Left cardiac atrium (tissue), 4 donors: ENCODE results near the gene ECHDC3. TPM values are rescaled to one million over a fixed set of nuclear protein-coding genes. Genes with fewer than 3 reads are reported as not detected.

Experiments
- ATAC-seq, 2 donors: fragments of 200-7000 bp; cut with Tn5 transposase; one replicate each; pipeline ENCODE4 v1.9.1; 2020; ENCODE audit warnings: mild to moderate bottlenecking in 2 of 2, moderate library complexity in 2 of 2
- DNase-seq: peaks from one replicate; pipeline ENCODE4 v3.0.0-alpha.2; 2020
- intact Hi-C, 2 donors: fragments of 100-400 bp; cut with DNase I; formaldehyde crosslinking; loops; one replicate each; pipeline versions ENCODE4 v1.14.1 to v1.15.1; 2022 to 2023
- total RNA-seq, 2 donors: library from RNA; stranded (reverse); fragmentation: NEBNext Ultra II Directional; extraction: Animal tissue kit (Norgen Biotek cat#: 25700); gene quantifications; one replicate each; pipeline ENCODE4 v1.2.1, GENCODE V29; 2021
- donor health status: DM: no; HTN: yes; CAD: no.
- donor health status: DM: no; HTN: yes; CAD: no; lungs with severe emphysema.
- donor health status: DM: yes; HTN: yes; CAD: no.
- donor health status: Dilated cardiomyopathy.

ECHDC3 gene
- total RNA-seq, 2 donors from 2014 or later, result 55.7 to 56.1 TPM

GRCh38 chr10:11741608-11742007 is 574 bp upstream of the ECHDC3 start:
- intact Hi-C loops, result loop anchor here in 1 of 2 donors (5.0 kb wide), 1 partner anchor 224 kb away; no protein-coding TSS in a partner anchor
- ATAC-seq (no peak), DNase-seq (no peak)

- intact Hi-C loops, result loop anchor here in 1 of 2 donors (5.0 kb wide), 1 partner anchor 226 kb away; no protein-coding TSS in a partner anchor
- peak; percentile 61 for DNase-seq
- peak; percentile 70 to 76 for ATAC-seq
Observed at GRCh38 chr10:11742779-11743298, 657 bp downstream of the ECHDC3 start.

- DNase-seq (no peak), ATAC-seq (no peak)
- intact Hi-C loops, result loop anchor here in 1 of 2 donors (5.0 kb wide), 1 partner anchor 226 kb away; no protein-coding TSS in a partner anchor
Observed at GRCh38 chr10:11743461-11744338, 1.5 kb downstream of the ECHDC3 start.

GRCh38 chr10:11745045-11745444 is 2.9 kb downstream of the ECHDC3 start:
- DNase-seq (no peak), ATAC-seq (no peak)
- intact Hi-C loops, result no loop called here

- intact Hi-C loops, result no loop called here
- DNase-seq (no peak), ATAC-seq (peak in 1 of 2 donors; percentile 13)
Observed at GRCh38 chr10:11746883-11747539, 4.8 kb downstream of the ECHDC3 start.

- no peak for ATAC-seq
- intact Hi-C loops, result no loop called here
- DNase-seq, result no peak
Observed at GRCh38 chr10:11748866-11749265, 6.7 kb downstream of the ECHDC3 start.

- DNase-seq (no peak), ATAC-seq (no peak)
- intact Hi-C loops, result loop anchor here in 1 of 2 donors (10.0 kb wide), 1 partner anchor 236 kb away; no protein-coding TSS in a partner anchor
Observed at GRCh38 chr10:11750420-11750819, 8.2 kb downstream of the ECHDC3 start.

GRCh38 chr10:11754173-11754572 is 12.0 kb downstream of the ECHDC3 start:
- DNase-seq (no peak), ATAC-seq (no peak)
- intact Hi-C loops, result loop anchor here in 1 of 2 donors (10.0 kb wide), 1 partner anchor 239 kb away; no protein-coding TSS in a partner anchor

- ATAC-seq, result no peak
- intact Hi-C loops, result loop anchor here in 1 of 2 donors (10.0 kb wide), 1 partner anchor 240 kb away; no protein-coding TSS in a partner anchor
- DNase-seq, result no peak
Observed at GRCh38 chr10:11754620-11755019, 12.4 kb downstream of the ECHDC3 start.

GRCh38 chr10:11755512-11756263 is 13.5 kb downstream of the ECHDC3 start:
- DNase-seq (no peak), ATAC-seq (peak in 1 of 2 donors; percentile 9)
- intact Hi-C loops, result loop anchor here (2.0 to 10.0 kb wide), 2 partner anchors 239 to 241 kb away; no protein-coding TSS in a partner anchor

GRCh38 chr10:11756766-11757315 is 14.7 kb downstream of the ECHDC3 start:
- ATAC-seq (no peak), DNase-seq (no peak)
- intact Hi-C loops, result loop anchor here (2.0 to 10.0 kb wide), 2 partner anchors 240 to 242 kb away; no protein-coding TSS in a partner anchor

- intact Hi-C loops, result loop anchor here (2.0 to 10.0 kb wide), 2 partner anchors 241 to 243 kb away; no protein-coding TSS in a partner anchor
- DNase-seq (peak; percentile 69), ATAC-seq (peak; percentile 83 to 88)
Observed at GRCh38 chr10:11757454-11757820, 15.3 kb downstream of the ECHDC3 start.

- DNase-seq, result peak; percentile 89
- ATAC-seq, result peak; percentile 89
- intact Hi-C loops, result loop anchor here (2.0 to 10.0 kb wide), 2 partner anchors 241 to 243 kb away; no protein-coding TSS in a partner anchor
Observed at GRCh38 chr10:11757821-11758463, 15.8 kb downstream of the ECHDC3 start.

- DNase-seq (no peak), ATAC-seq (no peak)
- intact Hi-C loops, result loop anchor here in 1 of 2 donors (10.0 kb wide), 1 partner anchor 244 kb away; no protein-coding TSS in a partner anchor
Observed at GRCh38 chr10:11758527-11759236, 16.5 kb downstream of the ECHDC3 start.

- no peak for ATAC-seq
- DNase-seq, result no peak
- intact Hi-C loops, result loop anchor here in 1 of 2 donors (10.0 kb wide), 1 partner anchor 245 kb away; no protein-coding TSS in a partner anchor
Observed at GRCh38 chr10:11759347-11759746, 17.2 kb downstream of the ECHDC3 start.

GRCh38 chr10:11760151-11760550 is 18.0 kb downstream of the ECHDC3 start:
- DNase-seq (no peak), ATAC-seq (no peak)
- intact Hi-C loops, result no loop called here

GRCh38 chr10:11760861-11761260 is 18.7 kb downstream of the ECHDC3 start:
- intact Hi-C loops, result no loop called here
- ATAC-seq (no peak), DNase-seq (no peak)
